HG03565 (cell line): ENCODE results near the gene SLC5A5.
"Not testable (repeated sequence)": the region's sequence is repeated elsewhere in the genome, so short reads cannot be mapped to it uniquely, and the experiment has no call there.

ENCODE experiments used
- ATAC-seq: cut with Tn5 transposase; IDR thresholded peaks from one replicate; pipeline ENCODE4 v1.9.1; 2021; ENCODE audit warnings: mild to moderate bottlenecking, moderate library complexity; ENCODE audit not compliant: unreplicated experiment

SLC5A5 gene

GRCh38 chr19:17915940-17916593 is 44.3 kb downstream of the SLC5A5 start:
- no peak for ATAC-seq

GRCh38 chr19:17918151-17918550 is 46.4 kb downstream of the SLC5A5 start:
- not testable (repeated sequence) for ATAC-seq

- ATAC-seq = not testable (repeated sequence)
Measured at GRCh38 chr19:17919122-17919521, 47.4 kb downstream of the SLC5A5 start.

GRCh38 chr19:17920527-17920926 is 48.8 kb downstream of the SLC5A5 start:
- ATAC-seq = no peak

GRCh38 chr19:17922138-17922537 is 50.4 kb downstream of the SLC5A5 start:
- no peak for ATAC-seq

- ATAC-seq = no peak
Measured at GRCh38 chr19:17926044-17926443, 54.3 kb downstream of the SLC5A5 start.

GRCh38 chr19:17929056-17929455 is 57.3 kb downstream of the SLC5A5 start:
- no peak for ATAC-seq

- ATAC-seq = no peak
Measured at GRCh38 chr19:17931532-17932191, 59.9 kb downstream of the SLC5A5 start.

- peak; percentile 71 for ATAC-seq
Measured at GRCh38 chr19:17932485-17933338, 61.0 kb downstream of the SLC5A5 start, which contains the start of gene CCDC124. TSS of gene CCDC124 (plus strand) at chr19:17933015. CDS start at chr19:17936421, 3,406 bp downstream.

- ATAC-seq = no peak
Measured at GRCh38 chr19:17933414-17934129, 61.8 kb downstream of the SLC5A5 start.

GRCh38 chr19:17936379-17936778 is 64.6 kb downstream of the SLC5A5 start:
- no peak for ATAC-seq

- ATAC-seq = no peak
Measured at GRCh38 chr19:17937371-17937900, 65.7 kb downstream of the SLC5A5 start.

- ATAC-seq = no peak
Measured at GRCh38 chr19:17938092-17938845, 66.5 kb downstream of the SLC5A5 start.

- no peak for ATAC-seq
Measured at GRCh38 chr19:17942181-17942580, 70.4 kb downstream of the SLC5A5 start.

GRCh38 chr19:17942582-17943273 is 71.0 kb downstream of the SLC5A5 start:
- ATAC-seq = no peak

- no peak for ATAC-seq
Measured at GRCh38 chr19:17943274-17944221, 71.8 kb downstream of the SLC5A5 start.

GRCh38 chr19:17944301-17944700 is 72.6 kb downstream of the SLC5A5 start:
- ATAC-seq = no peak
